Epithelial cell of esophagus (primary cell): ENCODE data around the gene IGFL4.
"Not testable (repeated sequence)": the region's sequence is repeated elsewhere in the genome, so short reads cannot be mapped to it uniquely, and the experiment has no call there.

Source experiments
- DNase-seq: peaks from one replicate; pipeline ENCODE4 v3.0.0; 2010; ENCODE audit warnings: low read depth
- H3K4me3 ChIP-seq: 2 replicates; pipeline ENCODE4 v1.5.1; 2011; ENCODE audit warnings: mild to moderate bottlenecking, low read length, control low read depth
- TF ChIP-seq, protein P1 (sequence below): IDR thresholded peaks from 2 replicates; pipeline ENCODE4 v1.5.1; 2011; ENCODE audit warnings: low read depth, mild to moderate bottlenecking, low read length, control low read depth, inconsistent platforms; ENCODE audit not compliant: insufficient read depth; ENCODE audit errors: missing control alignments

IGFL4 gene

DNA sequence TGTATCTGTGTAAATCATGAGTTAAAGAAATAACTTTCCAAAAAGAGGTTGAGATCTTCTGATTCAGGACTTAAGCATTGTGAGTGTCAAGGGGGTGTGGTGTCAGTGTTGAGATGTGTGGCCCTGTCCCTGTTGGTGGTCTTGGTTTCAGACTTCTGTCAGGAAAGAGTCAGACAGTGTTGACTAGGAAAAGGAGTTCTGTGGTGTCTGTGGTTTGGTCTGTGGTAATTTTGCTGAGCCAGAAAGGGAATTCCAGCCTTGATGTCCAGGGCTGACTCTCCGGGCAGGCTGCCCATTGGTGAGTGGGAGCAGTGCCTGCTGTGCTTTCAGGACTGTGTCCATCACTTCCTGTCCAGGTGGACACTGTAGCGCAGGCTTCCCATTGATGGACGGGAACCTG, 39.8 kb upstream of the IGFL4 start:
- no peak for DNase-seq
- TF ChIP-seq, protein P1, sequence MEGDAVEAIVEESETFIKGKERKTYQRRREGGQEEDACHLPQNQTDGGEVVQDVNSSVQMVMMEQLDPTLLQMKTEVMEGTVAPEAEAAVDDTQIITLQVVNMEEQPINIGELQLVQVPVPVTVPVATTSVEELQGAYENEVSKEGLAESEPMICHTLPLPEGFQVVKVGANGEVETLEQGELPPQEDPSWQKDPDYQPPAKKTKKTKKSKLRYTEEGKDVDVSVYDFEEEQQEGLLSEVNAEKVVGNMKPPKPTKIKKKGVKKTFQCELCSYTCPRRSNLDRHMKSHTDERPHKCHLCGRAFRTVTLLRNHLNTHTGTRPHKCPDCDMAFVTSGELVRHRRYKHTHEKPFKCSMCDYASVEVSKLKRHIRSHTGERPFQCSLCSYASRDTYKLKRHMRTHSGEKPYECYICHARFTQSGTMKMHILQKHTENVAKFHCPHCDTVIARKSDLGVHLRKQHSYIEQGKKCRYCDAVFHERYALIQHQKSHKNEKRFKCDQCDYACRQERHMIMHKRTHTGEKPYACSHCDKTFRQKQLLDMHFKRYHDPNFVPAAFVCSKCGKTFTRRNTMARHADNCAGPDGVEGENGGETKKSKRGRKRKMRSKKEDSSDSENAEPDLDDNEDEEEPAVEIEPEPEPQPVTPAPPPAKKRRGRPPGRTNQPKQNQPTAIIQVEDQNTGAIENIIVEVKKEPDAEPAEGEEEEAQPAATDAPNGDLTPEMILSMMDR: no peak

DNA sequence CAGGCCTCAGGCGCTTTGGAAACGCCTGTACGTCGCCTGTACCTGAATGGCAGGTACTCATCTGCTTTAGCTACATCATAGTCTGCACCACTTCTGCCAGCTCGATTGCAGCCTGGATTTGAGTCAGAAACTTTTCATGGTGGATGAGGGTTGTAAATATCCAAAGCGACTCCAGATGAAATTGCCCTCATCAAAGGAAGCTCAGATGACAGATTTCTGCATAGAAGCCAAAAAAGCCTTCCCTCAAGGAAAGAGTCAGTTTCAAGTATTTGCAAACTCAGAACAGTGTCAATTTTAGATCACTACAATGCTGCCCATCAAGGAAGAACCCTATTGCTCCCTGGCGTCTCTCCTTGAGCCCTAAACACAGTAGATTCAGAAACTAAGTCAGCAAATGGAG, 38.8 kb upstream of the IGFL4 start:
- H3K4me3 ChIP-seq: no peak overlapping the region
- TF ChIP-seq, protein P1: no peak
- no peak for DNase-seq

More for the DNA sequence above, 39.8 kb upstream of the IGFL4 start:
- H3K4me3 ChIP-seq: no peak overlapping the region

DNA sequence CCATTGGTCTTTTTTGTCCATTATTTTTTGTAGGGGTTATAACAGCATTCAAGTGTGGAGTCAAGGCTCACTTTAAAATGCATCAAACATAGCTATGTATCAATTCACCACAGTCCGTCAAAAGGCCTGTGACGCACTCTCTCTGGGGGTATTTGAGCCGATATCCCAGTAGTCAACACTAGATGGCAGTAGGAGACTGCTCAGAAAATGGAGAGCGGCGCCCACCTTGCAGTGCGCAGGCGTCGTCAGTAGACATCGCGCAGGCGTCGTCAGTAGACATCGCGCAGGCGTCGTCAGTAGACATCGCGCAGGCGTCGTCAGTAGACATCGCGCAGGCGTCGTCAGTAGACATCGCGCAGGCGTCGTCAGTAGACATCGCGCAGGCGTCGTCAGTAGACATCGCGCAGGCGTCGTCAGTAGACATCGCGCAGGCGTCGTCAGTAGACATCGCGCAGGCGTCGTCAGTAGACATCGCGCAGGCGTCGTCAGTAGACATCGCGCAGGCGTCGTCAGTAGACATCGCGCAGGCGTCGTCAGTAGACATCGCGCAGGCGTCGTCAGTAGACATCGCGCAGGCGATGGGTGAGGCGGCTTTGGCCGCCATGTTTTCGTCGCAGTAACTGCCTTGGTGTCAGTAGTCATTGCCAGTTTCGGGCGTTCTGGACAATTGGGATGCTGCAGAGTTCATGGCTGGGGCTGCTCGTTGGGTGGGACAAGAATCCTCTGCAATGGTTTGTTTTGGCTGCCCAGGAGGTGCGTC, 38.0 kb upstream of the IGFL4 start:
- DNase-seq: peak; percentile 79
- TF ChIP-seq, protein P1: peak; percentile 59
- not testable (repeated sequence) for H3K4me3 ChIP-seq

DNA sequence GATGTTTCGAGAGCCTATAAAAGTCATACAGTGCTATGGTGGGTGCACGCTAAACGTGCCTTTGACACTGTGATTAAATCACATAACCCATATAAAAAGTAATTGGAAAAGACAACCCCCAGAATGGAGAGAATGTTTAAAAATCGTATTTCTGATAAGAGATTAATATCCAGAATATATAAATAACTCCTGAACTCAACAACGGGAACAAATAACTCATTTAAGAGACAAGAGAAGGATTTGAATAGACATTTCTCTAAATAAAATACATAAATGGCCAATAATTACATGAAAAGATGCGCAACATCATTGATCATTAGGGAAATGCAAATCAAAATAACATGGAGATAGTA, 37.0 kb upstream of the IGFL4 start:
- DNase-seq: no peak
- TF ChIP-seq, protein P1: no peak

DNA sequence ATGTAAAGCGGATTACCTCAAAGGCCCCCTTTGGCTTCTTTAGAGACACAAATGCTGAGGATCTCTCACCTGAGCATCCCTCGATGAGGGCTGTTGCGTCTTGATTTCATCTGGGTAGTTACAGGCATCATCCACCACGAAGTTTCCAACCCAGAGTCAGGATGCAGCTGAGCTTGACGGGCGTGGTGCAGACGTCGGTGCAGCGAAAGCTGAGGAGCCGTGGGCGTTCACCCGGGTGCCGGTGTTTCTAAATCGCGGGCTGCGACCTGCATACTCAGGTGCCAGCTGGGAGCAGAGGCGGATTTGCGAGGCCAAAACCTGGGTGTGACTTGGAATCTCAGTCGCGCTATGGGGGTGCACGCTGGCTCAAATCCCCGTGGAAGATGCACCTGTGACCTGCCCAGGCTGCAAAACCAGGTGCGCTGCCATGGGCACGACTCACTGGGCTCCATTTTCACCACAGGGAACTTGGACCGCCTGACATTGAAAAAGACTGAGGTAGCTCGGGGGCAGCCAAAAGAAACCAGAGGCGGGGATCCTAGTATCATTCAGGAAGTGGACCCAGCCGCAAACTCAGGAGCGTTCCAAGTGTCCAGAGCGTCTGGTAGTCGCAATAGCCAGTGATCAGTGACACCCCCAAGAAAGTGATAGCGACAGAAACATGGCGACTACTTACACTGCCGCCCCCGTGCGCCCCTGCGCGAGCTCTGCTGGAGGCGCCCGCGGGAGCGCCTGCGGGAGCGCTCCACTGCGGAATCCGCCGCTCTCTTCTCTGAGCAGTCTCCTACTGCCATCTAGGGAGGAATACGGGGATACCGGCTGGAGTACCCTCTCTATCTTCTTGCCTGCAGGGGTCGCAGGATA, 36.4 kb upstream of the IGFL4 start:
- TF ChIP-seq, protein P1: peak; percentile 97
- H3K4me3 ChIP-seq: no peak overlapping the region
- DNase-seq: peak; percentile 77

More for the DNA sequence above, 37.0 kb upstream of the IGFL4 start:
- H3K4me3 ChIP-seq: no peak overlapping the region

DNA sequence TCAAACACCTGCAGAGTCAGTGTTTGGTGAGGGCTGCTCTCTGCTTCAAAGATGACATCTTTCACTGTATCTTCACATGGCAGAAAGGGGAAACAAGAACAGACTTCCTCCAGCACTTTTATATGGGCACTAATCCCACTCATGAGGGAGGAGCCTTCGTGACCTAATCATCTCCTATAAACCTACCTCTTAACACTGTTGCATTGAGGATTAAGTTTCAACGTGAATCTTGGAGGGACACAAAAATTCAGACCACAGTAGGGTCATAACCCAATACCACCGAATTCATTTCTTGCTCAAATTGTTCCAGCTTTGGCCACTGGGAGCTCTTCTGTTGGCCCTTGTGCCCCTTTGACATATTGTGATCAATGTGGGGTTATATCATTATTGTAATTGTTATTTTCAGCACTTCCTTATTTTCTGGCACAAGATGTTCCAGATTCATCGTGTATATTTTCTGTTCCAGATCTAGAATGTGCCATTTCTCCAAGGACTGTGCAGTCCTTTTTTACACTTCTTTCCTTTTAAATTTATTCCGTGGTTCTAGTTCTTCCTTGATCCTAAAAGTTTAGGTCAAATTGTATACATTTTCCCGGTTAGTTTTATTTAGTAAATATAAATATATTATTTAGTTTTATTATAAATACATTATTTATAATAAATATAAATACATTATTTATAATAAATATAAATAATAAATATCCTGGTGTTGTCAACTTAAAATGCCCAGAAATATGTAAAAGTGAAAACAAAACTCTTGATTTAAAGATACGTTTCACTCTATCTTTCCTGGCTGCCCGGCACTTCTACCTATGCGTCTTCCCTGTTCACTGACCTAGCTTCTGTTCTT, 35.5 kb upstream of the IGFL4 start:
- no peak overlapping the region for H3K4me3 ChIP-seq
- TF ChIP-seq, protein P1: no peak
- DNase-seq: no peak
